H1 (cell line): ENCODE results near the gene PGM1. TPM values are rescaled to one million over a fixed set of nuclear protein-coding genes. Genes with fewer than 3 reads are reported as not detected.

ENCODE experiments used
- CTCF ChIA-PET: fragments of 300-600 bp; sonication (Branson Sonifier 250); formaldehyde crosslinking; loops from one replicate; lab custom pipeline; 2021; ENCODE audit not compliant: partially characterized antibody; lab: Charles Lee
- POLR2A ChIA-PET: fragments of 300-600 bp; sonication (Branson Sonifier 250); formaldehyde crosslinking; loops from one replicate; lab custom pipeline; 2021; ENCODE audit warnings: inconsistent platforms; ENCODE audit not compliant: partially characterized antibody; lab: Charles Lee
- DNase-seq, 2 experiments: peaks; one replicate each; pipeline versions ENCODE4 v3.0.0 to v3.0.0-alpha.2; 2010 to 2022; ENCODE audit warnings: low spot score in 2 of 2, low read depth in 1 of 2, mixed read lengths in 1 of 2
- FAIRE-seq: peaks from 2 replicates; lab custom pipeline; 2011; peaks lifted over from hg19 to GRCh38; lab: Jason Lieb, UNC
- H2AFZ ChIP-seq: 2 replicates; pipeline ENCODE4 v1.8.1; 2012; ENCODE audit warnings: low read length, inconsistent platforms
- H2AK5ac ChIP-seq: 2 replicates; pipeline ENCODE4 v1.6.1; 2013; ENCODE audit warnings: low read depth, low read length
- H2BK120ac ChIP-seq: replicated peaks from 2 replicates; pipeline ENCODE3; 2013; ENCODE audit warnings: low read depth, low read length, inconsistent platforms
- H2BK12ac ChIP-seq: 2 replicates; pipeline ENCODE4 v1.6.1; 2013; ENCODE audit warnings: low read depth, low read length
- H2BK15ac ChIP-seq: 2 replicates; pipeline ENCODE4 v1.6.1; 2013; ENCODE audit warnings: low read length
- H2BK20ac ChIP-seq: 2 replicates; pipeline ENCODE4 v1.6.1; 2013; ENCODE audit warnings: low read length
- H2BK5ac ChIP-seq: 2 replicates; pipeline ENCODE4 v1.6.1; 2013; ENCODE audit warnings: low read depth, low read length
- H3K14ac ChIP-seq: 2 replicates; pipeline ENCODE4 v1.6.1; 2013; ENCODE audit warnings: inconsistent platforms; ENCODE audit not compliant: insufficient read length
- H3K18ac ChIP-seq: 2 replicates; pipeline ENCODE4 v1.6.1; 2013; ENCODE audit warnings: low read length; ENCODE audit errors: extremely low read depth
- H3K23ac ChIP-seq: 2 replicates; pipeline ENCODE4 v1.6.1; 2013; ENCODE audit warnings: inconsistent platforms; ENCODE audit not compliant: insufficient read length
- H3K23me2 ChIP-seq: 2 replicates; pipeline ENCODE4 v1.6.1; 2013; ENCODE audit warnings: low read depth, low read length
- H3K27ac ChIP-seq: 2 replicates; pipeline ENCODE4 v1.6.1; 2011; ENCODE audit warnings: low read depth, low read length, inconsistent platforms
- H3K27me3 ChIP-seq, 4 experiments: replicated peaks in 1 of 4; 1 replicate in 1 of 4; 2 replicates in 3 of 4; pipeline versions ENCODE4 v1.6.1 to v1.8.1; 2011 to 2013; ENCODE audit warnings: low read length in 3 of 4, mild to moderate bottlenecking in 3 of 4, inconsistent platforms in 2 of 4, mixed read lengths in 2 of 4, moderate library complexity in 1 of 4; ENCODE audit not compliant: control insufficient read depth in 3 of 4, insufficient read depth in 3 of 4; ENCODE audit errors: extremely low read depth in 1 of 4
- H3K36me3 ChIP-seq, 4 experiments: 2 replicates each; pipeline versions ENCODE4 v1.6.1 to v1.8.1; 2011 to 2013; ENCODE audit warnings: mild to moderate bottlenecking in 4 of 4, low read length in 3 of 4, moderate library complexity in 2 of 4, control low read depth in 1 of 4, inconsistent platforms in 1 of 4; ENCODE audit not compliant: insufficient read depth in 4 of 4, control insufficient read depth in 2 of 4
- H3K4ac ChIP-seq: replicated peaks from 2 replicates; pipeline ENCODE3; 2013; ENCODE audit warnings: low read length, low read depth, mixed read lengths, inconsistent platforms; ENCODE audit not compliant: insufficient read length
- H3K4me1 ChIP-seq, 4 experiments: replicated peaks in 1 of 4; 1 replicate in 1 of 4; 2 replicates in 3 of 4; pipeline versions ENCODE4 v1.6.1 to v1.8.1; 2011 to 2013; ENCODE audit warnings: low read length in 3 of 4, inconsistent platforms in 2 of 4, mixed read lengths in 1 of 4; ENCODE audit not compliant: insufficient read depth in 4 of 4, control insufficient read depth in 3 of 4
- H3K4me2 ChIP-seq, 2 experiments: 2 replicates each; pipeline versions ENCODE4 v1.6.1 to v1.8.1; 2011 to 2013; ENCODE audit warnings: low read depth in 2 of 2, low read length in 2 of 2, control low read depth in 1 of 2, inconsistent platforms in 1 of 2, mild to moderate bottlenecking in 1 of 2; ENCODE audit not compliant: insufficient read depth in 1 of 2
- H3K4me3 ChIP-seq, 4 experiments: fragments of 200-600, 300-600 bp in 1 of 4; sonication (generic), shearing (Covaris generic), sonication (Bioruptor Twin) in 1 of 4; 2 replicates each; pipeline versions ENCODE4 v1.5.1 to v1.8.1; 2011 to 2016; ENCODE audit warnings: low read length in 4 of 4, low read depth in 3 of 4, control low read depth in 2 of 4, inconsistent platforms in 2 of 4, mild to moderate bottlenecking in 2 of 4, mixed read lengths in 1 of 4, moderate library complexity in 1 of 4; ENCODE audit not compliant: insufficient read depth in 2 of 4; ENCODE audit errors: extremely low read depth in 1 of 4
- H3K56ac ChIP-seq: replicated peaks from 2 replicates; pipeline ENCODE3; 2013; ENCODE audit warnings: low read depth, mild to moderate bottlenecking, mixed read lengths, low read length, inconsistent platforms; ENCODE audit not compliant: insufficient read length
- H3K79me1 ChIP-seq: 2 replicates; pipeline ENCODE4 v1.6.1; 2013; ENCODE audit warnings: low read depth, low read length, control low read depth
- H3K79me2 ChIP-seq, 2 experiments: 2 replicates each; pipeline versions ENCODE4 v1.6.1 to v1.8.1; 2012 to 2013; ENCODE audit warnings: low read length in 2 of 2, mild to moderate bottlenecking in 2 of 2, inconsistent platforms in 1 of 2; ENCODE audit not compliant: insufficient read depth in 2 of 2, control insufficient read depth in 1 of 2
- H3K9ac ChIP-seq, 4 experiments: replicated peaks in 1 of 4; 1 replicate in 1 of 4; 2 replicates in 3 of 4; pipeline versions ENCODE4 v1.6.1 to v1.8.1; 2011 to 2013; ENCODE audit warnings: low read depth in 3 of 4, low read length in 3 of 4, control low read depth in 2 of 4, mild to moderate bottlenecking in 2 of 4, moderate library complexity in 2 of 4, inconsistent platforms in 1 of 4; ENCODE audit errors: extremely low read depth in 1 of 4
- H3K9me3 ChIP-seq, 2 experiments: 2 replicates each; pipeline versions ENCODE4 v1.6.1 to v1.8.1; 2012 to 2013; ENCODE audit warnings: mild to moderate bottlenecking in 2 of 2, moderate library complexity in 2 of 2, control low read depth in 1 of 2, inconsistent platforms in 1 of 2, low read depth in 1 of 2, low read length in 1 of 2, mixed read lengths in 1 of 2; ENCODE audit not compliant: insufficient read depth in 2 of 2
- H4K20me1 ChIP-seq, 2 experiments: replicated peaks in 1 of 2; 2 replicates each; pipeline versions ENCODE3 to v1.8.1; 2011 to 2013; ENCODE audit warnings: inconsistent platforms in 2 of 2, low read length in 2 of 2, mild to moderate bottlenecking in 1 of 2; ENCODE audit not compliant: insufficient read depth in 2 of 2, control insufficient read depth in 1 of 2
- H4K5ac ChIP-seq: 2 replicates; pipeline ENCODE4 v1.6.1; 2013; ENCODE audit warnings: low read length, low read depth, mixed read lengths, inconsistent platforms; ENCODE audit not compliant: insufficient read length
- H4K8ac ChIP-seq: 2 replicates; pipeline ENCODE4 v1.8.0; 2013; ENCODE audit warnings: mild to moderate bottlenecking, moderate library complexity, low read length, inconsistent platforms; ENCODE audit not compliant: insufficient read depth; ENCODE audit errors: extremely low read depth
- H4K91ac ChIP-seq: replicated peaks from 2 replicates; pipeline ENCODE3; 2013; ENCODE audit warnings: low read length, mixed read lengths, inconsistent platforms; ENCODE audit not compliant: insufficient read length
- BACH1 ChIP-seq: IDR thresholded peaks from 2 replicates; pipeline ENCODE4 v1.6.1; 2012; ENCODE audit warnings: low read length, improper control_type of control experiment
- BRCA1 ChIP-seq: IDR thresholded peaks from 2 replicates; pipeline ENCODE4 v1.6.1; 2012; ENCODE audit warnings: low read depth, low read length, improper control_type of control experiment
- CTBP2 ChIP-seq: IDR thresholded peaks from 2 replicates; pipeline ENCODE4 v1.7.0; 2011; ENCODE audit warnings: borderline replicate concordance, mild to moderate bottlenecking, moderate library complexity, mixed read lengths, low read length; ENCODE audit not compliant: insufficient read depth, insufficient read length
- KDM4A ChIP-seq: IDR thresholded peaks from one replicate; pipeline ENCODE4 v1.7.1; 2012; ENCODE audit warnings: low read depth, mild to moderate bottlenecking, moderate library complexity, low read length, inconsistent platforms; ENCODE audit not compliant: severe bottlenecking
- PHF8 ChIP-seq: fragments of 200-600 bp; sonication (generic); conservative IDR thresholded peaks from 2 replicates; pipeline ENCODE4 v1.7.1; 2012; ENCODE audit warnings: low read depth, mild to moderate bottlenecking, inconsistent platforms, low read length, moderate library complexity
- POU5F1 ChIP-seq: IDR thresholded peaks from 2 replicates; pipeline ENCODE4 v1.6.1; 2011; ENCODE audit warnings: low read depth, mild to moderate bottlenecking, low read length, moderate library complexity
- RNF2 ChIP-seq: fragments of 200-900, 300-1000 bp; sonication (generic); IDR thresholded peaks from 2 replicates; pipeline ENCODE4 v1.7.1; 2016; ENCODE audit warnings: borderline replicate concordance, low read depth, mild to moderate bottlenecking, antibody characterized with exemption, low read length; ENCODE audit not compliant: poor library complexity, severe bottlenecking; ENCODE audit errors: missing control alignments
- SIX5 ChIP-seq: IDR thresholded peaks from 2 replicates; pipeline ENCODE4 v1.6.1; 2011; ENCODE audit warnings: mild to moderate bottlenecking, low read depth, low read length
- WGBS, 2 experiments: shearing (Covaris generic) in 1 of 2; methylation state at CpG; one replicate each; pipeline versions ENCODE4 v1.1.6 to v1.1.7; 2013 to 2015; ENCODE audit warnings: low lambda C conversion rate in 2 of 2, mixed read lengths in 2 of 2, inconsistent platforms in 1 of 2, low coverage in 1 of 2, missing lambda C conversion rate in 1 of 2; ENCODE audit not compliant: insufficient replicate concordance in 2 of 2, insufficient coverage in 1 of 2, insufficient read length in 1 of 2; ENCODE audit errors: extremely low coverage in 1 of 2, missing lambda C conversion rate in 1 of 2; 5-methylcytosine and 5-hydroxymethylcytosine counted together
- polyA plus RNA-seq, 7 experiments: library from polyadenylated mRNA; depleted of rRNA in 3 of 7; stranded (reverse) in 5 of 7; unstranded in 2 of 7; fragments of >200 nt in 5 of 7; fragments of 200-250 nt in 2 of 7; gene quantifications; 1 replicate in 5 of 7; 2 replicates in 1 of 7; 4 replicates in 1 of 7; pipeline versions ENCODE4 v1.2.1 to v1.2.3, GENCODE V29; 2011 to 2013; ENCODE audit warnings: missing spikeins in 2 of 7, mixed read lengths in 2 of 7
- total RNA-seq: library from RNA; stranded (reverse); fragmentation: NEBNext Ultra II Directional; extraction: Animal tissue kit (Norgen Biotek cat#: 25700); gene quantifications from 2 replicates; pipeline ENCODE4 v1.2.1, GENCODE V29; 2021
- TF ChIP-seq, protein P1 (sequence below): IDR thresholded peaks from 2 replicates; pipeline ENCODE4 v1.6.1; 2011; ENCODE audit warnings: low read depth, mild to moderate bottlenecking, low read length; ENCODE audit not compliant: insufficient read depth

PGM1 gene
- total and polyA plus RNA-seq, 2 of the 8 experiments (the other 6 are each of a cell fraction or from before 2014, with no cell fraction given) = 33.0 to 65.4 TPM

DNA sequence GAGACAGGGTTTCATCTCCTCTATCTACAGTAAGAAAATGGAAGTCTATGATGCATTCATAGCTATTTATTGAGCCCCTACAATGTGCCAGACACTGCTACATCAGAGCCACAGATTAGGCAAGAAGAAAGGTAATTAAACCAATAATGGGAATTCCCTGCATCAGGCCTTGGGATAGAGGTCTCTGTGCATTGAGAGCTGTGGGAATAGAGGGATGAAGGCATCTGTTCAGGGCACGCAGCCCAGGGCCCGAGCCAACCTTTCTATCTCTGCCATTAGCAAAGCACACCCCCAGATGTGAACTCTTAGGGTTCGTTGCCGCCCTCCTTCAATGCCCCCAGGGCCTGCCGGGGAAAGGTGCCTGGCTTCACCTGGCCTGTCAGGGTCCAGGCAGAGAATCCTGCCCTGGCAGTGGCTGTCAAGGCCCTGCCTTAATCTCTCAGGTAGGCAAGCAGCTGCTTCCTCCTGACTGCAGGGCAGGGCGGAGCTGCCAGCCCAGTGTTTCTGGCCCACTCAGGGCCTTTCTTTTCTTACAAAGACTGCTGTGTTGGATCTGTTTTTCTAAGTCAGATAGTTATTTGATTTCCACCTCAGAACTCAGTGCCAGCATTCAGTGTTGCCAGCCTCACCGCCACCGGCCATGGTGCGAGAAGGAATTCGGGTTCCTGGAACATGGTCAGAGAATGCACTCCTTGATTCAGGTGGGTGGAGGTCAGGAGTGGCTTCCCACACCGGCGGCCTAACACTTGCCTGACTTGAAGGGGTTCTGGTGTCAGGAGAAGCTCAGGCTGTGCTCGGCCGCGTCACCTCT, 76.1 kb downstream of the PGM1 start:
- Histone ChIP-seq H3K9ac (no peak overlapping the region), H2BK120ac (peak overlapping the region; percentile 26), H3K4me1 (no peaks in the 10 kb centered on the region), H3K18ac (no peak overlapping the region), H2AK5ac (0 out of 2 replicates have a peak overlapping the region, but pooled peaks have one; percentile 13), H2AFZ (no peak overlapping the region), H3K27ac (no peak overlapping the region), H3K79me1 (no peaks in the 10 kb centered on the region), H3K56ac (no peak overlapping the region), H4K8ac (no peak overlapping the region), H3K79me2 (no peaks in the 10 kb centered on the region), H3K23me2 (no peaks in the 10 kb centered on the region), H3K4ac (no peak overlapping the region), H4K5ac (no peak overlapping the region), H3K23ac (no peak overlapping the region), H2BK20ac (no peak overlapping the region), H4K91ac (no peak overlapping the region), H3K14ac (no peak overlapping the region), H4K20me1 (no peaks in the 10 kb centered on the region), H3K27me3 (no peaks in the 10 kb centered on the region), H3K9me3 (0 out of 4 replicates have a peak, but pooled peaks cover 0 to 3% of the 10 kb centered on the region in 2 experiments), H3K36me3 (no peaks in the 10 kb centered on the region), H3K4me3 (no peak overlapping the region), H2BK5ac (peak overlapping the region; percentile 44; the same call in 1 of the 2 replicates), H2BK15ac (0 out of 2 replicates have a peak overlapping the region, but pooled peaks have one; percentile 46), H3K4me2 (no peak overlapping the region), H2BK12ac (no peak overlapping the region)
- no peak for FAIRE-seq
- POLR2A ChIA-PET = no interaction called here
- WGBS, 2 experiments = 89% methylated on average over 15 of the region's 15 CpGs; no CpG with 5 or more reads in 1 of the 2 experiments
- CTCF ChIA-PET = interaction anchor here (0.6 kb wide), 1 partner anchor 239 kb away, joined by 3 read pairs; no protein-coding TSS in a partner anchor
- DNase-seq = no peak
- TF ChIP-seq BRCA1 = no peak
- TF ChIP-seq, protein P1, sequence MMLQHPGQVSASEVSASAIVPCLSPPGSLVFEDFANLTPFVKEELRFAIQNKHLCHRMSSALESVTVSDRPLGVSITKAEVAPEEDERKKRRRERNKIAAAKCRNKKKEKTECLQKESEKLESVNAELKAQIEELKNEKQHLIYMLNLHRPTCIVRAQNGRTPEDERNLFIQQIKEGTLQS = no peak
- no peak for TF ChIP-seq PHF8
- no peak for TF ChIP-seq CTBP2
- no peak for TF ChIP-seq BACH1
- TF ChIP-seq KDM4A = no peak
- TF ChIP-seq SIX5 = no peak
- TF ChIP-seq POU5F1 = no peak
- TF ChIP-seq RNF2 = no peak
